ENCODE data around the gene C6orf89. TPM values are rescaled to one million over a fixed set of nuclear protein-coding genes. Genes with fewer than 3 reads are reported as not detected.

The C6orf89 gene
- 29.0 and 32.3 TPM in 2 replicates for total RNA-seq
- long read RNA-seq, full-length matches to known transcripts, result 42 of 75 reads
- long read RNA-seq, partial matches to known transcripts, result 18 of 75 reads
- long read RNA-seq, other reads (novel, unspliced or antisense), result 15 of 75 reads

- peak within 1 kb of the TSS; percentile 96 for H3K4me3 Mint-ChIP-seq
These were observed at the start of gene C6orf89 for GRCh38 chr6:36885461-36886401. Gene C6orf89 (plus strand): TSS chr6:36885952. CDS start chr6:36899445, 13,493 bp downstream.

GRCh38 chr6:36836111-36837021 is 49.4 kb upstream of the C6orf89 start:
- Mint-ChIP-seq H3K9me3 (no peaks in the 10 kb centered on the region), H3K4me3 (no peak overlapping the region), H3K4me1 (peaks cover 26% of the 10 kb centered on the region), H3K27ac (ENCODE audit: unreplicated experiment) (no peak overlapping the region), H3K27me3 (ENCODE audit: low read depth) (peaks cover 59% of the 10 kb centered on the region), H3K36me3 (ENCODE audit: low read depth) (no peaks in the 10 kb centered on the region)
- no peak for DNase-seq (ENCODE audit: low read depth, low spot score)
- TF ChIP-seq CTCF (conservative IDR thresholded peaks at IDR 0.05), result no peak

More at GRCh38 chr6:36885461-36886401, at the start of gene C6orf89:
- Mint-ChIP-seq H3K36me3 (ENCODE audit: low read depth) (no peaks in the 10 kb centered on the region), H3K27me3 (ENCODE audit: low read depth) (no peaks in the 10 kb centered on the region), H3K4me1 (peaks cover 22% of the 10 kb centered on the region), H3K27ac (ENCODE audit: unreplicated experiment) (peak within 1 kb of the TSS; percentile 92), H3K9me3 (no peaks in the 10 kb centered on the region)
- peak; percentile 95 for DNase-seq (ENCODE audit: low read depth, low spot score)
- peak; percentile 88 for TF ChIP-seq CTCF (conservative IDR thresholded peaks at IDR 0.05)

GRCh38 chr6:36837022-36837339 is 48.8 kb upstream of the C6orf89 start:
- DNase-seq (ENCODE audit: low read depth, low spot score), result no peak
- H3K9me3 Mint-ChIP-seq, result no peaks in the 10 kb centered on the region
- no peaks in the 10 kb centered on the region for H3K36me3 Mint-ChIP-seq (ENCODE audit: low read depth)
- peaks cover 26% of the 10 kb centered on the region for H3K4me1 Mint-ChIP-seq
- no peak for TF ChIP-seq CTCF (conservative IDR thresholded peaks at IDR 0.05)
- no peak overlapping the region for H3K27ac Mint-ChIP-seq (ENCODE audit: unreplicated experiment)
- H3K27me3 Mint-ChIP-seq (ENCODE audit: low read depth), result peaks cover 59% of the 10 kb centered on the region
- no peak overlapping the region for H3K4me3 Mint-ChIP-seq

- Mint-ChIP-seq H3K9me3 (no peaks in the 10 kb centered on the region), H3K27ac (ENCODE audit: unreplicated experiment) (no peak overlapping the region), H3K4me1 (peaks cover 26% of the 10 kb centered on the region), H3K4me3 (peak overlapping the region; percentile 36), H3K27me3 (ENCODE audit: low read depth) (peaks cover 59% of the 10 kb centered on the region), H3K36me3 (ENCODE audit: low read depth) (no peaks in the 10 kb centered on the region)
- no peak for TF ChIP-seq CTCF (conservative IDR thresholded peaks at IDR 0.05)
- DNase-seq (ENCODE audit: low read depth, low spot score), result no peak
These were observed 48.1 kb upstream of the C6orf89 start for GRCh38 chr6:36837686-36838085.
